Caco-2 (cell line): ENCODE data around the gene KIAA1958. TPM values are rescaled to one million over a fixed set of nuclear protein-coding genes. Genes with fewer than 3 reads are reported as not detected.
"Not testable (repeated sequence)": the region's sequence is repeated elsewhere in the genome, so short reads cannot be mapped to it uniquely, and the experiment has no call there.

Source experiments
- BruUV-seq: library from RNA; stranded (reverse); fragments of 400-500 nt; replicated peaks from 2 replicates; lab custom pipeline; 2021; lab: Mats Ljungman, UMichigan
- CTCF ChIA-PET: fragments of 300-600 bp; sonication (Branson Sonifier 250); formaldehyde crosslinking; loops from one replicate; lab custom pipeline; 2022; ENCODE audit warnings: antibody characterized with exemption; lab: Charles Lee
- POLR2A ChIA-PET: fragments of 300-600 bp; sonication (Branson Sonifier 250); formaldehyde crosslinking; loops from one replicate; lab custom pipeline; 2022; ENCODE audit warnings: antibody characterized with exemption; lab: Charles Lee
- DNase-seq, 2 experiments: peaks; one replicate each; pipeline versions ENCODE4 v3.0.0 to v3.0.0-alpha.2; 2020 to 2022
- H3K27me3 ChIP-seq: replicated peaks from 2 replicates; pipeline ENCODE4 v1.6.0; 2011; ENCODE audit warnings: low read length; ENCODE audit not compliant: control insufficient read depth, insufficient read depth
- H3K36me3 ChIP-seq: 2 replicates; pipeline ENCODE4 v1.5.1; 2011; ENCODE audit warnings: low read length; ENCODE audit not compliant: control insufficient read depth, insufficient read depth
- H3K4me1 ChIP-seq: fragments of 250-450 bp; sonication (Bioruptor Pico); 2 replicates; pipeline ENCODE4 v1.5.1; 2020; ENCODE audit warnings: mild to moderate bottlenecking
- H3K4me3 ChIP-seq: 2 replicates; pipeline ENCODE4 v1.5.1; 2011; ENCODE audit warnings: low read depth, mild to moderate bottlenecking, control low read depth, low read length
- H3K9me3 ChIP-seq: fragments of 250-450 bp; sonication (Bioruptor Pico); 2 replicates; pipeline ENCODE4 v1.5.1; 2020; ENCODE audit warnings: mild to moderate bottlenecking, moderate library complexity
- H3K27ac Mint-ChIP-seq: one replicate; pipeline ENCODE4 v1.8.0; 2022; ENCODE audit warnings: mixed read lengths; ENCODE audit not compliant: unreplicated experiment
- H3K27me3 Mint-ChIP-seq: one replicate; pipeline ENCODE4 v1.8.0; 2022; ENCODE audit warnings: mixed read lengths; ENCODE audit not compliant: insufficient read depth, unreplicated experiment
- H3K36me3 Mint-ChIP-seq: one replicate; pipeline ENCODE4 v1.8.0; 2022; ENCODE audit warnings: mild to moderate bottlenecking, mixed read lengths; ENCODE audit not compliant: insufficient read depth, unreplicated experiment
- H3K4me1 Mint-ChIP-seq: one replicate; pipeline ENCODE4 v1.8.0; 2022; ENCODE audit warnings: low read depth, mixed read lengths; ENCODE audit not compliant: unreplicated experiment
- H3K4me3 Mint-ChIP-seq: one replicate; pipeline ENCODE4 v1.8.0; 2022; ENCODE audit warnings: mild to moderate bottlenecking, moderate library complexity, mixed read lengths; ENCODE audit not compliant: unreplicated experiment
- H3K9me3 Mint-ChIP-seq: one replicate; pipeline ENCODE4 v1.8.0; 2022; ENCODE audit warnings: mixed read lengths; ENCODE audit not compliant: unreplicated experiment
- intact Hi-C: fragments of 100-400 bp; cut with micrococcal nuclease; formaldehyde crosslinking; loops from one replicate; pipeline ENCODE4 v1.10.0; 2022; ENCODE audit not compliant: unreplicated experiment
- total RNA-seq: library from RNA; stranded (reverse); gene quantifications from 2 replicates; pipeline ENCODE4 v1.2.3, GENCODE V29; 2022
- TF ChIP-seq, protein P1 (sequence below), 2 experiments: fragments of 200-600 bp in 1 of 2; IDR thresholded peaks; 1 replicate in 1 of 2; 2 replicates in 1 of 2; pipeline versions ENCODE4 v1.5.1 to v1.8.0; 2011 to 2022; ENCODE audit warnings: antibody characterized with exemption in 1 of 2, control low read depth in 1 of 2, inconsistent platforms in 1 of 2, low read depth in 1 of 2, low read length in 1 of 2, mild to moderate bottlenecking in 1 of 2, moderate library complexity in 1 of 2; ENCODE audit not compliant: insufficient read depth in 1 of 2, severe bottlenecking in 1 of 2, unreplicated experiment in 1 of 2

The KIAA1958 gene
- total RNA-seq, 1 experiment from 2014 or later: 20.0 TPM

DNA sequence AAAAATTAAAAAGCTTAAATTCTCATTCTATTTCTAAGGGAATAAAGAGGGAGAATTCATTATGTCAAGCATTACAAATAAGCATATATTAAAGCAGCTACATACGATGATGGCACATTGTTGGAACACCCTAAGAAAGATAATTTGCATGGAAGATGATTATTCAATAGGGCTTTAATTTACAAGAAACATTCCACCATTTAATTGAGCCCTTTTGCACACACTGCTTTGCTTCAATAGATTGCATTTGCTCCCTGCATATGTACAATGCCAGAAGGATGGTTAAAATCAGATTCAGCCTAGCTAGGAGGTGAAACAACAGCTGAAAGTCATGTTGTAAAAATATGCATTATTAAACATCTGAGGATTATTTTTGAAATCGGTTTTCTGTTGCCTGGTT is 21.8 kb downstream of the KIAA1958 start:
- intact Hi-C loops: no loop called here
- Histone ChIP-seq H3K4me3 (no peak overlapping the region), H3K27me3 (no peaks in the 10 kb centered on the region), H3K36me3 (no peaks in the 10 kb centered on the region), H3K4me1 (peaks cover 30% of the 10 kb centered on the region), H3K9me3 (no peaks in the 10 kb centered on the region)
- ChIA-PET POLR2A (interaction anchor here (0.7 kb wide), 1 partner anchor 72 kb away, joined by 3 read pairs; no protein-coding TSS in a partner anchor), CTCF (no interaction called here)
- TF ChIP-seq, protein P1, sequence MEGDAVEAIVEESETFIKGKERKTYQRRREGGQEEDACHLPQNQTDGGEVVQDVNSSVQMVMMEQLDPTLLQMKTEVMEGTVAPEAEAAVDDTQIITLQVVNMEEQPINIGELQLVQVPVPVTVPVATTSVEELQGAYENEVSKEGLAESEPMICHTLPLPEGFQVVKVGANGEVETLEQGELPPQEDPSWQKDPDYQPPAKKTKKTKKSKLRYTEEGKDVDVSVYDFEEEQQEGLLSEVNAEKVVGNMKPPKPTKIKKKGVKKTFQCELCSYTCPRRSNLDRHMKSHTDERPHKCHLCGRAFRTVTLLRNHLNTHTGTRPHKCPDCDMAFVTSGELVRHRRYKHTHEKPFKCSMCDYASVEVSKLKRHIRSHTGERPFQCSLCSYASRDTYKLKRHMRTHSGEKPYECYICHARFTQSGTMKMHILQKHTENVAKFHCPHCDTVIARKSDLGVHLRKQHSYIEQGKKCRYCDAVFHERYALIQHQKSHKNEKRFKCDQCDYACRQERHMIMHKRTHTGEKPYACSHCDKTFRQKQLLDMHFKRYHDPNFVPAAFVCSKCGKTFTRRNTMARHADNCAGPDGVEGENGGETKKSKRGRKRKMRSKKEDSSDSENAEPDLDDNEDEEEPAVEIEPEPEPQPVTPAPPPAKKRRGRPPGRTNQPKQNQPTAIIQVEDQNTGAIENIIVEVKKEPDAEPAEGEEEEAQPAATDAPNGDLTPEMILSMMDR (IDR thresholded peaks at IDR 0.05; ENCODE audit: insufficient read depth in 1 of 2, low read depth in 1 of 2, low read length in 1 of 2, severe bottlenecking in 1 of 2, unreplicated experiment in 1 of 2): no peak
- Mint-ChIP-seq H3K4me3 (no peak overlapping the region), H3K9me3 (no peaks in the 10 kb centered on the region), H3K4me1 (peaks cover 14% of the 10 kb centered on the region), H3K27me3 (no peaks in the 10 kb centered on the region), H3K36me3 (no peaks in the 10 kb centered on the region), H3K27ac (no peak overlapping the region)
- no TSS peak for BruUV-seq
- no peak for DNase-seq

DNA sequence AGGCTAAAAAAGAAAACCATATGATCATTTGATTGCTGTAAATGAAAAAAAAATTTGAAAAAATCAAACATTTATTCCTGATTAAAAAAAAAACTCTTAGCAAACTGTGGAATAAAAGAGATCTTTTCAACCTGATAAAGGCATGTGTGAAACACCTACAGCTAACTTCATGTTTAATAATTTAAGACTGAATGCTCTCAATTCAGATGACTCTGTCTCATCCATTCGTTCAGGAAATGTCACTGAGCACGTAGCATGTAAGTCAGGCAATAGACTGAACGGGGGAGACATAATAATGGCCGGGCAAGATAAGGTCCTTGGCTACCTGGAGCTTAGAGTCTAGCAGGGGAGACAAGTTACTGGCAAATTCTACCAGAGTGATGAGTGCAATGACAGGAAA is 25.8 kb downstream of the KIAA1958 start:
- H3K27ac Mint-ChIP-seq, H3K9me3 ChIP-seq, CTCF ChIA-PET, H3K27me3 ChIP-seq, intact Hi-C loops, H3K4me3 Mint-ChIP-seq, H3K9me3 Mint-ChIP-seq, H3K36me3 Mint-ChIP-seq, H3K4me1 Mint-ChIP-seq, H3K27me3 Mint-ChIP-seq, H3K36me3 ChIP-seq, H3K4me3 ChIP-seq, DNase-seq, POLR2A ChIA-PET, BruUV-seq, H3K4me1 ChIP-seq: not testable (repeated sequence)

DNA sequence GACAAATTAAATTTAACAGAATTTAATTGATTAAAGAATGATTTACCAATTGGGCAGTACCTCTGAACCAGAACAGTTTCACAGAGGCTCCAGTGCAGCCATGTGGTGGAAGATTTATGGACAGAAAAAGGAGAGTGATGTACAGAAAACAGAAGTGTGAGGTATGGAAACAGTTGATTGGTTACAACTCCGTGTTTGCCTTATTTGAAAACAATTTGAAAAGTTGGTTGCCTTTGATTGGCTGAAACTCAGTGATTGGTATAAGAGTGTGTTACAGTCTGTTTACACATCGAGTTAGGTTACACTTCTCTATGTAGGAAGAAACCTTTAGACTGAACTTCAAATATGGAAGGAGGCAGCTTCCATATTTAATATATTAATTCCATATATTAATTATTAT is 30.1 kb downstream of the KIAA1958 start:
- Histone ChIP-seq H3K36me3 (no peaks in the 10 kb centered on the region), H3K27me3 (no peaks in the 10 kb centered on the region), H3K9me3 (no peaks in the 10 kb centered on the region), H3K4me1 (no peaks in the 10 kb centered on the region), H3K4me3 (no peak overlapping the region)
- no peak for DNase-seq
- no TSS peak for BruUV-seq
- Mint-ChIP-seq H3K36me3 (no peaks in the 10 kb centered on the region), H3K9me3 (no peaks in the 10 kb centered on the region), H3K27ac (no peak overlapping the region), H3K27me3 (no peaks in the 10 kb centered on the region), H3K4me3 (no peak overlapping the region), H3K4me1 (no peaks in the 10 kb centered on the region)
- TF ChIP-seq, protein P1 (IDR thresholded peaks at IDR 0.05; ENCODE audit: insufficient read depth in 1 of 2, low read depth in 1 of 2, low read length in 1 of 2, severe bottlenecking in 1 of 2, unreplicated experiment in 1 of 2): no peak
- CTCF ChIA-PET: no interaction called here
- POLR2A ChIA-PET: no interaction called here
- intact Hi-C loops: no loop called here

DNA sequence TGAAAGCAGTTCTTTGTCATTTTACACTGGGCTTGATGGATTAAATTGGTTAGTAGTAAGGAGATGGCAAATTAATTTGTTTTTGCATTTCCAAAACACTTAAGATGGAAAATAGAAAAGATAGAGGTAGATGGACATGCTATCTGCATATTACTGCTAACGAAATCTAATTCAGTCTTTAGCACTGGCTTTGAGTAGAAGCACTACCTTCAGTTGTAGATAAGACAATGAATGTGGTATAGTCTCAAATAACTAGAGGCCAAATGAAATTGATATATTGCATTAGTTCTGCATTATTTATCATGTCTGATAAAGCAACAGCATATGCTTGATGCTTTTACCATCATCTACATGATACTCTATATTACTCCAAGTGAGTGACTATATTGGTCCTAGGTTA is 33.4 kb downstream of the KIAA1958 start:
- no peaks in the 10 kb centered on the region for H3K36me3 ChIP-seq
- H3K4me3 ChIP-seq: no peak overlapping the region
- H3K9me3 ChIP-seq: no peaks in the 10 kb centered on the region
- intact Hi-C loops: no loop called here
- H3K4me1 ChIP-seq: no peaks in the 10 kb centered on the region
- no peaks in the 10 kb centered on the region for H3K9me3 Mint-ChIP-seq
- H3K4me3 Mint-ChIP-seq: no peak overlapping the region
- H3K4me1 Mint-ChIP-seq: no peaks in the 10 kb centered on the region
- TF ChIP-seq, protein P1 (IDR thresholded peaks at IDR 0.05; ENCODE audit: insufficient read depth in 1 of 2, low read depth in 1 of 2, low read length in 1 of 2, severe bottlenecking in 1 of 2, unreplicated experiment in 1 of 2): no peak
- H3K27me3 ChIP-seq: no peaks in the 10 kb centered on the region
- no TSS peak for BruUV-seq
- no peak overlapping the region for H3K27ac Mint-ChIP-seq
- H3K27me3 Mint-ChIP-seq: no peaks in the 10 kb centered on the region
- no peaks in the 10 kb centered on the region for H3K36me3 Mint-ChIP-seq
- DNase-seq: no peak
- POLR2A ChIA-PET: no interaction called here
- CTCF ChIA-PET: no interaction called here
